Measurements from ENCODE around the gene SUPT3H. TPM values are rescaled to one million over a fixed set of nuclear protein-coding genes. Genes with fewer than 3 reads are reported as not detected.
A peak's percentile ranks its signal among the peaks of the same experiment; 100 is the strongest.

SUPT3H gene
- total and polyA plus RNA-seq, 7 experiments from 2014 or later, result 8.0 to 16.0 (median 12.7) TPM

GRCh38 chr6:45001663-45002062 lies 376.1 kb downstream of the SUPT3H start:
- ATAC-seq (peak; percentile 74), DNase-seq (peak in 3 of 9 donors; percentile 19 to 22 (median 21))
- POLR2A ChIA-PET, result interaction anchor here (1.2 to 1.4 kb wide), 2 partner anchors 25 to 27 kb away, joined by 4 to 9 read pairs; no protein-coding TSS in a partner anchor
- Histone ChIP-seq H3K4me3 (ENCODE audit: low read length) (no peak overlapping the region), H3K27me3 (ENCODE audit: control insufficient read depth in 2 of 2, insufficient read depth in 2 of 2, low read length in 2 of 2) (no peaks in the 10 kb centered on the region), H3K36me3 (ENCODE audit: control insufficient read depth in 2 of 3, insufficient read depth in 3 of 3, low read length in 3 of 3) (no peaks in the 10 kb centered on the region), H3K9me3 (ENCODE audit: control insufficient read depth in 2 of 3, low read length in 3 of 3) (no peaks in the 10 kb centered on the region), H3K27ac (ENCODE audit: low read depth, low read length) (peak overlapping the region; percentile 2), H3K4me1 (ENCODE audit: control insufficient read depth in 2 of 2, insufficient read depth in 2 of 2, low read length in 2 of 2) (peaks cover 4 to 7% of the 10 kb centered on the region in 2 donors)
- Mint-ChIP-seq H3K4me1 (peaks cover 7 to 36% (median 26%) of the 10 kb centered on the region in 7 donors), H3K27ac (peak overlapping the region in 7 of 9 donors; percentile 14 to 87 (median 59)), H3K27me3 (no peaks in the 10 kb centered on the region), H3K4me3 (peak overlapping the region in 5 of 10 donors; percentile 8 to 49 (median 13)), H3K9me3 (peaks cover 0 to 5% (median 0%) of the 10 kb centered on the region in 11 donors), H3K36me3 (peaks cover 0 to 16% (median 4%) of the 10 kb centered on the region in 5 donors)
- CTCF ChIA-PET, result no interaction called here
- intact Hi-C loops (cut with micrococcal nuclease), result loop anchor here (1.0 to 10.0 kb wide), 10 partner anchors 8 to 1013 kb away; partner anchors contain the start of genes CLIC5 (in 1 of the 2) and SUPT3H (in 1 of the 2)

DNA sequence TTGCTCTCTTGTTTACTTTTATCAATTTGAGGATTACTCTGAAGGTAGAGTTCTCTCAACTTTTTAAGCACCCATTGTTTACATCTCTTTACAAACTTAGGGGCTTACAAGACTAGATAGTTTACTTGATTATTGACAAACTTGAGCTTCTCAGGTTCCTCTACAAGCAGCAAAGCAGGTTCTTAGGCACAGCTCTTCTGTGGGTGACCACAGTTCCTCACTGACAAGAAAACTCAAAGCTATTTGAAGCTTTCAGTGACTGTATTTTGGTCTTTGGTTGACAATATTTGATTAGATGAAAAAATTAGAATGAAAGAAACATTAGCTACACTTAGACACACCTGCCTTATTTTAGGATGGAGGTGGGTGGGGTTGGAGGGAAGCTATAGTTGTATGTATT lies 376.9 kb downstream of the SUPT3H start:
- Mint-ChIP-seq H3K27ac (peak overlapping the region in 4 of 9 donors; percentile 14 to 87 (median 37)), H3K4me1 (peaks cover 7 to 35% (median 26%) of the 10 kb centered on the region in 7 donors), H3K27me3 (no peaks in the 10 kb centered on the region), H3K4me3 (peak overlapping the region in 1 of 10 donors; percentile 35), H3K36me3 (peaks cover 0 to 10% (median 4%) of the 10 kb centered on the region in 5 donors), H3K9me3 (no peaks in the 10 kb centered on the region)
- intact Hi-C loops (cut with micrococcal nuclease), result loop anchor here (1.0 to 10.0 kb wide), 10 partner anchors 8 to 1014 kb away; partner anchors contain the start of genes CLIC5 (in 1 of the 2) and SUPT3H (in 1 of the 2)
- peaks cover 4 to 7% of the 10 kb centered on the region in 2 donors for H3K4me1 ChIP-seq (ENCODE audit: control insufficient read depth in 2 of 2, insufficient read depth in 2 of 2, low read length in 2 of 2)
- no peaks in the 10 kb centered on the region for H3K36me3 ChIP-seq (ENCODE audit: control insufficient read depth in 2 of 3, insufficient read depth in 3 of 3, low read length in 3 of 3)
- POLR2A ChIA-PET, result interaction anchor here (1.2 to 1.4 kb wide), 2 partner anchors 24 to 27 kb away, joined by 4 to 9 read pairs; no protein-coding TSS in a partner anchor
- CTCF ChIA-PET, result no interaction called here
- H3K27me3 ChIP-seq (ENCODE audit: control insufficient read depth in 2 of 2, insufficient read depth in 2 of 2, low read length in 2 of 2), result no peaks in the 10 kb centered on the region
- no peak overlapping the region for H3K4me3 ChIP-seq (ENCODE audit: low read length)
- no peak overlapping the region for H3K27ac ChIP-seq (ENCODE audit: low read depth, low read length)
- H3K9me3 ChIP-seq (ENCODE audit: control insufficient read depth in 2 of 3, low read length in 3 of 3), result no peaks in the 10 kb centered on the region
- no peak for ATAC-seq
- DNase-seq, result no peak

DNA sequence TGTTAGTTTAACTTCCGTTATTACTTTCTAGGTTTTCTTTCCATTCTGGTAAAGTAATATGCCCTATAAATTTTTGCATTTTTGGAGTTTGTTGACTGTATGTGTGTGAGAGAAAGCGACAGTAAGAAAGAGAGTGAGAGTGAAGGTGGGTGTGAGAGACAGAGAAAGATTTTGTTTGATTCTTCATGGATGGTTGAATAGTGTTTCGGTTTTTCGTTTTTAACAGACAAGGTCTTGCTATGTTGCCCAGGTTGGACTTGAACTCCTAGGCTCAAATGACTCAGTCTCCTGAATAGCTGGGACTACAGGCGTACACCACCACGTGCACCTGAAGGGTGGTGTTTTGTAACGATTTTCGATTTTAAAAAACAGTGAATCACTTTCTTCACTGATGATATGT lies 378.7 kb downstream of the SUPT3H start:
- POLR2A ChIA-PET, result interaction anchor here (0.6 kb wide), 1 partner anchor 929 kb away, joined by 3 read pairs; no protein-coding TSS in a partner anchor
- DNase-seq, result no peak

GRCh38 chr6:44995486-44996132 lies 382.1 kb downstream of the SUPT3H start:
- ATAC-seq (no peak), DNase-seq (no peak)
- H3K9me3 Mint-ChIP-seq, result no peaks in the 10 kb centered on the region
- H3K27ac Mint-ChIP-seq, result no peak overlapping the region
- Histone ChIP-seq H3K4me1 (ENCODE audit: control insufficient read depth in 2 of 2, insufficient read depth in 2 of 2, low read length in 2 of 2) (no peaks in the 10 kb centered on the region), H3K27ac (ENCODE audit: low read depth, low read length) (no peak overlapping the region), H3K4me3 (ENCODE audit: low read length) (no peak overlapping the region), H3K36me3 (ENCODE audit: control insufficient read depth in 2 of 3, insufficient read depth in 3 of 3, low read length in 3 of 3) (no peaks in the 10 kb centered on the region), H3K9me3 (ENCODE audit: control insufficient read depth in 2 of 3, low read length in 3 of 3) (no peaks in the 10 kb centered on the region), H3K27me3 (ENCODE audit: control insufficient read depth in 2 of 2, insufficient read depth in 2 of 2, low read length in 2 of 2) (no peaks in the 10 kb centered on the region)
- no peaks in the 10 kb centered on the region for H3K27me3 Mint-ChIP-seq
- peaks cover 0 to 6% (median 4%) of the 10 kb centered on the region in 5 donors for H3K36me3 Mint-ChIP-seq
- peaks cover 0 to 15% (median 3%) of the 10 kb centered on the region in 7 donors for H3K4me1 Mint-ChIP-seq
- POLR2A ChIA-PET, result no interaction called here
- CTCF ChIA-PET, result no interaction called here
- H3K4me3 Mint-ChIP-seq, result no peak overlapping the region
- intact Hi-C loops (cut with micrococcal nuclease), result loop anchor here in 1 of 2 donors (1.0 to 2.0 kb wide), 2 partner anchors 7 to 13 kb away; no protein-coding TSS in a partner anchor

More for the DNA sequence above, 378.7 kb downstream of the SUPT3H start:
- Mint-ChIP-seq H3K27ac (no peak overlapping the region), H3K4me3 (no peak overlapping the region), H3K36me3 (peaks cover 0 to 5% (median 4%) of the 10 kb centered on the region in 5 donors), H3K9me3 (no peaks in the 10 kb centered on the region), H3K4me1 (peaks cover 7 to 40% (median 26%) of the 10 kb centered on the region in 7 donors), H3K27me3 (no peaks in the 10 kb centered on the region)
- CTCF ChIA-PET, result no interaction called here
- H3K9me3 ChIP-seq (ENCODE audit: control insufficient read depth in 2 of 3, low read length in 3 of 3), result no peaks in the 10 kb centered on the region
- no peak for ATAC-seq
- no peaks in the 10 kb centered on the region for H3K27me3 ChIP-seq (ENCODE audit: control insufficient read depth in 2 of 2, insufficient read depth in 2 of 2, low read length in 2 of 2)
- no peak overlapping the region for H3K4me3 ChIP-seq (ENCODE audit: low read length)
- no peaks in the 10 kb centered on the region for H3K36me3 ChIP-seq (ENCODE audit: control insufficient read depth in 2 of 3, insufficient read depth in 3 of 3, low read length in 3 of 3)
- peaks cover 4 to 7% of the 10 kb centered on the region in 2 donors for H3K4me1 ChIP-seq (ENCODE audit: control insufficient read depth in 2 of 2, insufficient read depth in 2 of 2, low read length in 2 of 2)
- H3K27ac ChIP-seq (ENCODE audit: low read depth, low read length), result no peak overlapping the region
- intact Hi-C loops (cut with micrococcal nuclease), result no loop called here

GRCh38 chr6:44989391-44989790 lies 388.3 kb downstream of the SUPT3H start:
- Mint-ChIP-seq H3K4me1 (peaks cover 2 to 34% (median 17%) of the 10 kb centered on the region in 7 donors), H3K27ac (no peak overlapping the region), H3K4me3 (no peak overlapping the region), H3K36me3 (peaks cover 0 to 19% (median 4%) of the 10 kb centered on the region in 5 donors), H3K9me3 (peaks cover 0 to 3% (median 0%) of the 10 kb centered on the region in 11 donors), H3K27me3 (no peaks in the 10 kb centered on the region)
- no peaks in the 10 kb centered on the region for H3K36me3 ChIP-seq (ENCODE audit: control insufficient read depth in 2 of 3, insufficient read depth in 3 of 3, low read length in 3 of 3)
- H3K9me3 ChIP-seq (ENCODE audit: control insufficient read depth in 2 of 3, low read length in 3 of 3), result no peaks in the 10 kb centered on the region
- no peaks in the 10 kb centered on the region for H3K4me1 ChIP-seq (ENCODE audit: control insufficient read depth in 2 of 2, insufficient read depth in 2 of 2, low read length in 2 of 2)
- no peak overlapping the region for H3K27ac ChIP-seq (ENCODE audit: low read depth, low read length)
- DNase-seq (no peak), ATAC-seq (no peak)
- intact Hi-C loops (cut with micrococcal nuclease), result no loop called here
- H3K27me3 ChIP-seq (ENCODE audit: control insufficient read depth in 2 of 2, insufficient read depth in 2 of 2, low read length in 2 of 2), result no peaks in the 10 kb centered on the region
- no peak overlapping the region for H3K4me3 ChIP-seq (ENCODE audit: low read length)
- ChIA-PET POLR2A (no interaction called here), CTCF (no interaction called here)

DNA sequence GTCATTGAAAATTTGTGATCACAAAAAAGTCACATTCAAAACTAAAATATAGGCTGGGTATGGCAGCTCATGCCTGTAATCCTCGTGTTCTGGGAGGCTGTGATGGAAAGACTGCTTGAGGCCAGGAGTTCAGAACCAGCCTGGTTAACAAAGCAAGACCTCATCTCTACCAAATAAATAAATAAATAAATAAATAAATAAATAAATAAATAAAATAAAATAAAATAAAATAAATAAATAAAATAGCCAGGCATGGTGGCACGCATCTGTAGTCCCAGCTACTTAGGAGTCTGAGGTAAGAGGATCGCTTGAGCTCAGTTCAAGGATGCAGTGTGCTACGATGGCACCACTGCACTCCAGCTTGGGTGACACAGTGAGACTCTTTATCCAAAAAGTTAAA lies 392.7 kb downstream of the SUPT3H start:
- H3K27me3 ChIP-seq (ENCODE audit: control insufficient read depth in 2 of 2, insufficient read depth in 2 of 2, low read length in 2 of 2), result no peaks in the 10 kb centered on the region
- no peak overlapping the region for H3K27ac ChIP-seq (ENCODE audit: low read depth, low read length)
- no peaks in the 10 kb centered on the region for H3K4me1 ChIP-seq (ENCODE audit: control insufficient read depth in 2 of 2, insufficient read depth in 2 of 2, low read length in 2 of 2)
- Mint-ChIP-seq H3K27me3 (no peaks in the 10 kb centered on the region), H3K4me3 (no peak overlapping the region), H3K27ac (no peak overlapping the region), H3K4me1 (peaks cover 7 to 58% (median 18%) of the 10 kb centered on the region in 7 donors), H3K36me3 (peaks cover 0 to 21% (median 4%) of the 10 kb centered on the region in 5 donors), H3K9me3 (peaks cover 0 to 2% (median 0%) of the 10 kb centered on the region in 11 donors)
- DNase-seq (no peak), ATAC-seq (no peak)
- intact Hi-C loops (cut with micrococcal nuclease), result no loop called here
- ChIA-PET CTCF (no interaction called here), POLR2A (interaction anchor here (0.6 to 0.7 kb wide), 2 partner anchors 21 to 38 kb away, joined by 3 read pairs; no protein-coding TSS in a partner anchor)
- H3K36me3 ChIP-seq (ENCODE audit: control insufficient read depth in 2 of 3, insufficient read depth in 3 of 3, low read length in 3 of 3), result no peaks in the 10 kb centered on the region
- no peak overlapping the region for H3K4me3 ChIP-seq (ENCODE audit: low read length)
- H3K9me3 ChIP-seq (ENCODE audit: control insufficient read depth in 2 of 3, low read length in 3 of 3), result no peaks in the 10 kb centered on the region

Data from naive thymus-derived CD4-positive, alpha-beta T cell (primary cell).